K562 (cell line): ENCODE results near the gene NPEPPS. TPM values are rescaled to one million over a fixed set of nuclear protein-coding genes. Genes with fewer than 3 reads are reported as not detected.

Source experiments
- ATAC-seq: fragments of 200-7000 bp; cut with Tn5 transposase; 3 replicates; pipeline ENCODE4 v1.9.1; 2020; ENCODE audit warnings: moderate library complexity
- BruUV-seq: library from RNA; stranded (reverse); fragments of 400-500 nt; replicated peaks from 2 replicates; lab custom pipeline; 2021; lab: Mats Ljungman, UMichigan
- CTCF ChIA-PET: fragments of 300-600 bp; formaldehyde crosslinking; extraction: SDS; loops from one replicate; lab custom pipeline; 2021; ENCODE audit warnings: low intra/inter-chr PET ratio; lab: Yijun Ruan, JAX
- POLR2A ChIA-PET: fragments of 300-600, 350-650 bp; sonication (Branson Sonifier 250); formaldehyde crosslinking; extraction: SDS; loops from one replicate; lab custom pipeline; 2021; ENCODE audit warnings: antibody characterized with exemption, inconsistent platforms; lab: Yijun Ruan, JAX
- DNase-seq, 4 experiments: peaks; one replicate each; pipeline versions ENCODE4 v3.0.0 to v3.0.0-alpha.2; 2011 to 2018; ENCODE audit warnings: low spot score in 3 of 4, mixed read lengths in 3 of 4; ENCODE audit errors: extremely low read depth in 1 of 4
- FAIRE-seq: peaks from 2 replicates; lab custom pipeline; 2011; peaks lifted over from hg19 to GRCh38; lab: Jason Lieb, UNC
- H2AFZ ChIP-seq: 2 replicates; pipeline ENCODE4 v1.6.0; 2011; ENCODE audit warnings: low read depth, low read length, control low read depth, inconsistent platforms
- H3K27ac ChIP-seq: fragments of 200-600 bp; 3 replicates; pipeline ENCODE4 v1.8.0; 2011; ENCODE audit warnings: low read depth, mild to moderate bottlenecking, control low read depth, inconsistent platforms, low read length, moderate library complexity, mixed read lengths; ENCODE audit errors: extremely low read depth
- H3K27me3 ChIP-seq, 2 experiments: fragments of 300-600 bp in 1 of 2; 2 replicates in 1 of 2; 3 replicates in 1 of 2; pipeline versions ENCODE4 v1.6.0 to v1.8.0; 2011; ENCODE audit warnings: inconsistent platforms in 2 of 2, low read length in 2 of 2, mild to moderate bottlenecking in 1 of 2, mixed read lengths in 1 of 2, moderate library complexity in 1 of 2; ENCODE audit not compliant: control insufficient read depth in 2 of 2, insufficient read depth in 2 of 2
- H3K36me3 ChIP-seq: fragments of 300-600 bp; 3 replicates; pipeline ENCODE4 v1.8.0; 2011; ENCODE audit warnings: mild to moderate bottlenecking, low read length, inconsistent platforms; ENCODE audit not compliant: control insufficient read depth, insufficient read depth
- H3K4me1 ChIP-seq, 2 experiments: fragments of 200-600 bp in 1 of 2; replicated peaks in 1 of 2; 2 replicates in 1 of 2; 3 replicates in 1 of 2; pipeline versions ENCODE4 v1.5.1 to v1.8.0; 2011; ENCODE audit warnings: inconsistent platforms in 2 of 2, low read length in 2 of 2, mild to moderate bottlenecking in 1 of 2, mixed read lengths in 1 of 2, moderate library complexity in 1 of 2; ENCODE audit not compliant: control insufficient read depth in 2 of 2, insufficient read depth in 2 of 2
- H3K4me2 ChIP-seq: 2 replicates; pipeline ENCODE4 v1.6.1; 2011; ENCODE audit warnings: low read length, control low read depth, inconsistent platforms, mixed read lengths; ENCODE audit not compliant: insufficient read depth
- H3K4me3 ChIP-seq: fragments of 200-600 bp; sonication (generic), shearing (Covaris generic); 2 replicates; pipeline ENCODE4 v1.5.1; 2016; ENCODE audit warnings: control low read depth, inconsistent platforms
- H3K79me2 ChIP-seq: fragments of 200-600 bp; 3 replicates; pipeline ENCODE4 v1.8.0; 2011; ENCODE audit warnings: low read length, inconsistent platforms; ENCODE audit not compliant: control insufficient read depth, insufficient read depth
- H3K9ac ChIP-seq, 2 experiments: 2 replicates each; pipeline versions ENCODE4 v1.6.0 to v1.6.1; 2011; ENCODE audit warnings: low read depth in 2 of 2, low read length in 2 of 2, control low read depth in 1 of 2, inconsistent platforms in 1 of 2, mild to moderate bottlenecking in 1 of 2, mixed read lengths in 1 of 2; ENCODE audit not compliant: insufficient read depth in 1 of 2
- H3K9me1 ChIP-seq: one replicate; pipeline ENCODE4 v1.6.0; 2011; ENCODE audit warnings: inconsistent platforms, mild to moderate bottlenecking, low read length, moderate library complexity; ENCODE audit not compliant: control insufficient read depth, insufficient read depth
- H3K9me3 ChIP-seq: replicated peaks from 2 replicates; pipeline ENCODE4 v1.5.1; 2011; ENCODE audit warnings: low read depth, low read length, inconsistent platforms; ENCODE audit not compliant: control insufficient read depth, insufficient read depth
- H4K20me1 ChIP-seq: replicated peaks from 2 replicates; pipeline ENCODE4 v1.6.1; 2011; ENCODE audit warnings: low read length, inconsistent platforms, mixed read lengths; ENCODE audit not compliant: control insufficient read depth, insufficient read depth
- NCOA1 ChIP-seq: fragments of 450-650 bp; IDR thresholded peaks from 2 replicates; pipeline ENCODE4 v1.6.1; 2016; ENCODE audit warnings: low read depth
- ZNF140 ChIP-seq: fragments of 250-450 bp; sonication (Bioruptor Pico); IDR thresholded peaks from 2 replicates; pipeline ENCODE4 v1.8.0; 2021; ENCODE audit warnings: moderate library complexity, mild to moderate bottlenecking, inconsistent platforms
- ZNF316 ChIP-seq: fragments of 450-650 bp; IDR thresholded peaks from 2 replicates; pipeline ENCODE4 v1.6.1; 2016
- WGBS: fragments of 100-300 bp; shearing (Covaris generic); methylation state at CpG from one replicate; pipeline ENCODE4 v1.1.6; 2016; ENCODE audit warnings: low coverage, mixed read lengths; ENCODE audit not compliant: insufficient coverage; ENCODE audit errors: missing lambda C conversion rate; 5-methylcytosine and 5-hydroxymethylcytosine counted together
- in situ Hi-C: fragments of 300-500 bp; cut with MboI; formaldehyde crosslinking; loops from 4 replicates; pipeline ENCODE4 v1.15.0; 2018; ENCODE audit warnings: inconsistent platforms, mixed read lengths
- intact Hi-C: fragments of 100-400 bp; cut with micrococcal nuclease; formaldehyde crosslinking; loops from 2 replicates; pipeline ENCODE4 v1.14.2; 2022
- polyA plus RNA-seq, 8 experiments: library from polyadenylated mRNA; depleted of rRNA in 4 of 8; stranded (reverse) in 5 of 8; unstranded in 3 of 8; fragments of >200 nt; fragmentation: Nextera tagmentation in 2 of 8; fragmentation: Illumina TruSeq in 1 of 8; extraction: Ambion mirVana in 2 of 8; extraction: Trizol in 1 of 8; gene quantifications; 2 replicates each; pipeline versions ENCODE4 v1.2.1 to v1.2.3, GENCODE V29; 2011 to 2014; ENCODE audit warnings: inconsistent platforms in 1 of 8, missing spikeins in 1 of 8
- total RNA-seq, 7 experiments: library from RNA; depleted of rRNA in 6 of 7; stranded (reverse); fragments of >200 nt in 6 of 7; fragmentation: Illumina TruSeq in 2 of 7; extraction: Trizol in 2 of 7; gene quantifications; 2 replicates each; pipeline versions ENCODE4 v1.2.1 to v1.2.3, GENCODE V29; 2011 to 2021; ENCODE audit warnings: low replicate concordance in 1 of 7

The NPEPPS gene
- total and polyA plus RNA-seq, 9 of the 15 experiments (the other 6 are each of a cell fraction or from before 2014, with no cell fraction given): 21.4 to 108 (median 46.0) TPM

GRCh38 chr17:47607481-47607880 lies 76.6 kb downstream of the NPEPPS start:
- Histone ChIP-seq H3K9ac (no peak overlapping the region), H3K9me3 (no peaks in the 10 kb centered on the region), H2AFZ (no peak overlapping the region), H4K20me1 (no peaks in the 10 kb centered on the region), H3K79me2 (no peaks in the 10 kb centered on the region), H3K9me1 (no peaks in the 10 kb centered on the region), H3K27me3 (no peaks in the 10 kb centered on the region), H3K36me3 (peaks cover 64% of the 10 kb centered on the region), H3K4me2 (no peak overlapping the region), H3K4me3 (no peak overlapping the region), H3K27ac (no peak overlapping the region), H3K4me1 (peaks cover 0 to 4% of the 10 kb centered on the region in 2 experiments; a peak in 3 of 5 replicates)
- ChIA-PET POLR2A (interaction anchor here (1.3 kb wide), 1 partner anchor 10 kb away, joined by 5 read pairs; no protein-coding TSS in a partner anchor), CTCF (no interaction called here)
- WGBS: 90% methylated on average over 3 of the region's 3 CpGs
- in situ Hi-C loops (loop anchor here (25.0 kb wide), 1 partner anchor 620 kb away; the partner anchor contains the start of gene RPRML), intact Hi-C loops (no loop called here)
- no peak for ATAC-seq
- TF ChIP-seq ZNF316 (0 out of 2 replicates have a peak, but pooled peaks have one; percentile 9), NCOA1 (no peak), ZNF140 (CRISPR knock-in tag) (no peak)
- BruUV-seq: no TSS peak
- no peak for FAIRE-seq
- DNase-seq: no peak
